ENCODE results near the gene BRICD5.

Gene BRICD5

DNA sequence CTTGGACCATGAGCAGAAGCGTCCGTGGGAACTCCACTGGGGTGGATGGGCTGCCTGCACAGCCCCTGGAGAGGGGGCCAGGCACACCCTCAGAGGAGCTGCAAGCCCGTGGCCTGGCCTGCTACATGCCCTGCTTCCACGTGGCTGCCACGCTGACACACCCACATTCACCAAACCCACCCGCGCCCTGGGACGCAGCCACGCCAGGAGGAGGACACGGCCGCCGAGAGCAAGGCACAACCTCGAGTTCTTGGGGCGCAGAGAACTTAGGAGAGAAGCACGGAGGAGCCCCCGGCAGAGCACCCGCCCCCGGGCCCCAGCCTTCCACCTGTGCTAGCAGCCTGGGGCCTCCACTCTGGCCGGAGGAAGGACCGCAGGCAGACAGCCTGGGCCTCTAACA, 33.1 kb downstream of the BRICD5 start:
- TF ChIP-seq, protein P1, sequence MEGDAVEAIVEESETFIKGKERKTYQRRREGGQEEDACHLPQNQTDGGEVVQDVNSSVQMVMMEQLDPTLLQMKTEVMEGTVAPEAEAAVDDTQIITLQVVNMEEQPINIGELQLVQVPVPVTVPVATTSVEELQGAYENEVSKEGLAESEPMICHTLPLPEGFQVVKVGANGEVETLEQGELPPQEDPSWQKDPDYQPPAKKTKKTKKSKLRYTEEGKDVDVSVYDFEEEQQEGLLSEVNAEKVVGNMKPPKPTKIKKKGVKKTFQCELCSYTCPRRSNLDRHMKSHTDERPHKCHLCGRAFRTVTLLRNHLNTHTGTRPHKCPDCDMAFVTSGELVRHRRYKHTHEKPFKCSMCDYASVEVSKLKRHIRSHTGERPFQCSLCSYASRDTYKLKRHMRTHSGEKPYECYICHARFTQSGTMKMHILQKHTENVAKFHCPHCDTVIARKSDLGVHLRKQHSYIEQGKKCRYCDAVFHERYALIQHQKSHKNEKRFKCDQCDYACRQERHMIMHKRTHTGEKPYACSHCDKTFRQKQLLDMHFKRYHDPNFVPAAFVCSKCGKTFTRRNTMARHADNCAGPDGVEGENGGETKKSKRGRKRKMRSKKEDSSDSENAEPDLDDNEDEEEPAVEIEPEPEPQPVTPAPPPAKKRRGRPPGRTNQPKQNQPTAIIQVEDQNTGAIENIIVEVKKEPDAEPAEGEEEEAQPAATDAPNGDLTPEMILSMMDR (conservative IDR thresholded peaks at IDR 0.05), result no peak
- no peak overlapping the region for H3K27ac ChIP-seq

DNA sequence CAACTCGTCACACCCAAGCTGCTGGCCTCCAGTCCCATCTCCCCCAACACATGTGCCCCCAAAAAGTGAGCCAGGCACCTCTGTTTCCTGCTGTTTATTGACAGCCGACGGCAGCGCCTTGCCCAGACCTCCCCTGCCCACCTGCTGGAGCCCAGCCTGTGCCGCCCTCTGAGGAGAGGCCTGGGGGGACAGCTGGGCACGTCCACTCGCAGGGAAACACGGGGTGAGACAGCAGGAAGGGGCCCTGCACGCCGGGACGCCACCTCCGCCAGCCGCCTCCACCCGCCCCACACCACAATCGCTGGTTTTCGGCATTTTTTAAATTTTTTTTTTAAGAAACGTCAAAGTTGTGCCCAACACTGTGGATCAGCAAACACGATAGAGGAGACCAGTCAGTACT, 33.6 kb downstream of the BRICD5 start:
- no peak overlapping the region for H3K27ac ChIP-seq
- TF ChIP-seq, protein P1 (conservative IDR thresholded peaks at IDR 0.05), result no peak

- TF ChIP-seq, protein P1 (conservative IDR thresholded peaks at IDR 0.05), result no peak
- no peak overlapping the region for H3K27ac ChIP-seq
These were observed 34.6 kb downstream of the BRICD5 start for GRCh38 chr16:2176047-2176446.

DNA sequence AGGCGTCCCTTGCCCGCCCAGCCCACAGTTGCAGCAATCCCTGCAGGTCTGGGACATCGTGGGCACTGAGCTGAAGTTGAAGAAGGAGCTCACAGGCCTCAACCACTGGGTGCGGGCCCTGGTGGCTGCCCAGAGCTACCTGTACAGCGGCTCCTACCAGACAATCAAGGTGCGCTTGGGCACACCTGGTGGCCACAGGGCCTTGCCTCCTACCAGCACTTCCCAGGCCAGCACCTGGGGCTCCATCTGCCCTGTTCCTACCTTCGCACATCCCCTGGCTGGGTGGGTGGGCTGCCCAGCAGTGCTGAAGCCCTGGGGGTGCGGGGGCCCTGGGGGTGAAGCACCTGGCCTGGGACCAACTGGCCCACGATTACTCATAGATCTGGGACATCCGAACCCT, 35.2 kb downstream of the BRICD5 start:
- TF ChIP-seq, protein P1 (conservative IDR thresholded peaks at IDR 0.05), result no peak
- no peak overlapping the region for H3K27ac ChIP-seq

DNA sequence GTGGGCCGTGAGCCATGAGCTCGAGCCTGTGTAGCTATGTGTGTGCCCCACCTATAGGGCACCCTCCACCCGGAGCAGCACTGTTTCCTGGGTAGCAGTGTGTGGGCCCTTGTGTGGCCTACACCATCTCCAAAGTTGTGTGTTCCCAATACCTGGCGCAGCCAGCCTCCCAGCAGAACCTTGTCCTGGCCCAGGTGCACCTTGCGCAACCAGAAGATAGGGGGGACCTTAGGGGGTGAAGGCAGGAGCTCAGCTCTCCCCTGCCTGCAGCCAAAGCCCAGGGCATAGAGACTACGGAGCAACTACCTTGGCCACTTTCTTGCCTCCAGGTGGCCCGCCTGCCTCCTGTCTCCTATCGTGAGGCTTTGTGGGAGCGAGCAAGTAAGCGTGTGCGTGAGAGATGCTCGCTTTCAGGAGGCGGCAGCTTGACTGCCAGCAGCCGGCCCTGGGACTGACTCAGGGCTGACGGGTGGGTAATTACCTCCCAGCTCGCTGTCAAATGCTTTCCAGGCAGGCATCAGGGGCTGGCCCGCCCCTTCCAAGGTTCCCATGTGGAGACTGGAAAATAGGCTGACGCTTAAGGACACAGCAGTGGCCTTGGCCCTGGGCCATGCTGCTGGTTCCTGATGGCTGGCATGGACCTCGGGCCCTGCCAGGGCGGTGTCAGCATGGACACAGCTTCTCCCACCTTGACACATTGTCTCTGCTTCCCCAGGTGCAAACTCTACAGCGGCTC, 36.1 kb downstream of the BRICD5 start:
- no peak overlapping the region for H3K27ac ChIP-seq
- TF ChIP-seq, protein P1 (conservative IDR thresholded peaks at IDR 0.05), result no peak

GRCh38 chr16:2173916-2174315, 36.7 kb downstream of the BRICD5 start:
- TF ChIP-seq, protein P1 (conservative IDR thresholded peaks at IDR 0.05), result no peak
- H3K27ac ChIP-seq, result no peak overlapping the region

DNA sequence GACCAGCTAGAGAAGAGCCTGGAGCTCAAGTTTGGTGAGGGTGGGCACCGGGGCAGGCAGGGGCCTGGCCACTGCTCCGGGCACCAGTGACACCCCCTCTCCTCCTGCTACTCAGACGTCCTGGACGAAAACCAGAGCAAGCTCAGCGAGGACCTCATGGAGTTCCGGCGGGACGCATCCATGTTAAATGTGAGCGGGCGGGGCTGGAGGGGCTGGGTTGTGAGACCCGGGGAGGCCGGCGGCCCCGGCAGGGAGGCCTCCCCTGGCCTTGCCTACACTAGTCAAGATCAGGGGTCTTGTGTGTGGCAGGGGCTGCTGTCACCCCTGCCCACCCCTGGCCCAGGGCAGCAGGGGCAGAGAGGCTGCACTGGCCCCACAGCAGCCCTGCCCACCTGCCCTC, 37.3 kb downstream of the BRICD5 start:
- TF ChIP-seq, protein P1 (conservative IDR thresholded peaks at IDR 0.05), result no peak

More for the DNA sequence above, 37.3 kb downstream of the BRICD5 start:
- no peak overlapping the region for H3K27ac ChIP-seq
